Retina (tissue), 1 donor: ENCODE results near the gene OAS2.

Experiments used
- DNase-seq: peaks from one replicate; pipeline ENCODE4 v3.0.0-alpha.2; 2016

OAS2 gene

GRCh38 chr12:113030875-113031525, 52.7 kb downstream of the OAS2 start:
- DNase-seq, result peak; percentile 66

GRCh38 chr12:113039911-113040445, 61.7 kb downstream of the OAS2 start:
- DNase-seq, result no peak

GRCh38 chr12:113040722-113041171, 62.4 kb downstream of the OAS2 start:
- DNase-seq, result no peak

GRCh38 chr12:113041560-113041959, 63.2 kb downstream of the OAS2 start:
- DNase-seq, result no peak

GRCh38 chr12:113043240-113043639, 64.9 kb downstream of the OAS2 start:
- no peak for DNase-seq

- no peak for DNase-seq
Observed at GRCh38 chr12:113044516-113044915, 66.2 kb downstream of the OAS2 start.

- peak; percentile 68 for DNase-seq
Observed at GRCh38 chr12:113048716-113049127, 70.4 kb downstream of the OAS2 start.

GRCh38 chr12:113049976-113050742, 71.8 kb downstream of the OAS2 start:
- no peak for DNase-seq

GRCh38 chr12:113050795-113051194, 72.5 kb downstream of the OAS2 start:
- DNase-seq, result no peak

GRCh38 chr12:113051759-113052158, 73.4 kb downstream of the OAS2 start:
- DNase-seq, result no peak

- no peak for DNase-seq
Observed at GRCh38 chr12:113052326-113052725, 74.0 kb downstream of the OAS2 start.

- no peak for DNase-seq
Observed at GRCh38 chr12:113054948-113055486, 76.7 kb downstream of the OAS2 start.

- DNase-seq, result no peak
Observed at GRCh38 chr12:113055594-113056380, 77.5 kb downstream of the OAS2 start.

GRCh38 chr12:113056381-113056630, 78.0 kb downstream of the OAS2 start:
- DNase-seq, result peak; percentile 44

GRCh38 chr12:113056631-113057488, 78.5 kb downstream of the OAS2 start, which contains the start of gene DTX1:
Gene DTX1, plus strand, starts transcription at chr12:113056730. Its CDS starts 1,463 bp downstream, at chr12:113058193.
- peak; percentile 72 for DNase-seq

- peak; percentile 61 for DNase-seq
Observed at GRCh38 chr12:113057565-113058485, 79.5 kb downstream of the OAS2 start.

- no peak for DNase-seq
Observed at GRCh38 chr12:113058553-113058952, 80.2 kb downstream of the OAS2 start.

- no peak for DNase-seq
Observed at GRCh38 chr12:113059071-113059595, 80.8 kb downstream of the OAS2 start.

GRCh38 chr12:113060336-113060960, 82.1 kb downstream of the OAS2 start:
- DNase-seq, result no peak

- DNase-seq, result no peak
Observed at GRCh38 chr12:113061061-113061694, 82.9 kb downstream of the OAS2 start.
